NCI-H1694 (cell line): ENCODE measurements around the gene GFER.
"Not testable (repeated sequence)": the region's sequence is repeated elsewhere in the genome, so short reads cannot be mapped to it uniquely, and the experiment has no call there.

Experiments used
- DNase-seq: peaks from one replicate; lab custom pipeline; 2025; lab: John Stamatoyannopoulos, UW

The GFER gene

GRCh38 chr16:1983544-1984346, at the start of gene GFER:
Gene GFER (plus strand): TSS chr16:1984193. CDS start chr16:1984219, 26 bp downstream.
- DNase-seq: peak; percentile 48

DNA sequence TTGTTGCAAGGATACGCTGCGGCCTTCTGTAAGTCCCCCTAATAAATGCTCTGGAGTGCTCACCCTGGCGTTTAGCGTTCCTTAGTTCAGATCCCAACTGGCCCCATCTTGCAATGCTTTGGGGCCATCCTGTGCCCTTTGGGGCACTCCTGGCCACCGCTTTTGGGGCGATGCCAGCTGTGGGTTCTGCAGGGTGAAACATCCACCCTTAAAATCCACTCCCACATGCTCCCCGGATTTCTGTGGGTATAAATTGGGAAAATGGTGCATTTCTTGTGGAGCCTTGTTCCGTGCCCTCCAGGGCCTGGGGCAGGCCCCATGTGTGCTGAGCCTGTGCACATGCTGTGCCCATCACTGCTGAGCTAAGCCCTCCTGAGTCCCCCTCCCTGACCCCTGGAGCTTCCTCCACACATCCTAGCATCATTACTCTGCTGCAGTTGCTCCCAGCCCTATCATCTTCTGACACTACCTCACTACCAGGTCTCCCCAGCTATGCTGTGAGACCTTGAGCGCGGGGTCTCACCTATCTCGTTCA, 47.0 kb upstream of the GFER start:
- DNase-seq: no peak

- no peak for DNase-seq
Measured at GRCh38 chr16:1938316-1938715, 45.7 kb upstream of the GFER start.

GRCh38 chr16:1938910-1939309, 45.1 kb upstream of the GFER start:
- no peak for DNase-seq

DNA sequence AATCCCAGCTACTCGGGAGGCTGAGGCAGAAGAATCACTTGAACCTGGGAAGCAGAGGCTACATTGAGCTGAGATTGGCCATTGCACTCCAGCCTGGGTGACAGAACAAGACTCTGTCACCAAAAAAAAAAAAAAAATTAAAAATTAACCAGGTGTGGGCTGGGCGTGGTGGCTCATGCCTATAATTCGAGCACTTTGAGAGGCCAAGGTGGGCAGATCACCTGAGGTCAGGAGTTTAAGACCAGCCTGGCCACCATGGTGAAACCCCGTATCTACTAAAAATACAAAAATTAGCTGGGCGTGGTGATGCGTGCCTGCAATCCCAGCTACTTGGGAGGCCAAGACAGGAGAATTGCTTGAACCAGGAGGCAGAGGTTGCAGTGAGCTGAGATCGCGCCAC, 44.2 kb upstream of the GFER start:
- DNase-seq: not testable (repeated sequence)

- DNase-seq: no peak
Measured at GRCh38 chr16:1940273-1941161, 43.5 kb upstream of the GFER start.

GRCh38 chr16:1941162-1942046, 42.6 kb upstream of the GFER start:
- DNase-seq: no peak

DNA sequence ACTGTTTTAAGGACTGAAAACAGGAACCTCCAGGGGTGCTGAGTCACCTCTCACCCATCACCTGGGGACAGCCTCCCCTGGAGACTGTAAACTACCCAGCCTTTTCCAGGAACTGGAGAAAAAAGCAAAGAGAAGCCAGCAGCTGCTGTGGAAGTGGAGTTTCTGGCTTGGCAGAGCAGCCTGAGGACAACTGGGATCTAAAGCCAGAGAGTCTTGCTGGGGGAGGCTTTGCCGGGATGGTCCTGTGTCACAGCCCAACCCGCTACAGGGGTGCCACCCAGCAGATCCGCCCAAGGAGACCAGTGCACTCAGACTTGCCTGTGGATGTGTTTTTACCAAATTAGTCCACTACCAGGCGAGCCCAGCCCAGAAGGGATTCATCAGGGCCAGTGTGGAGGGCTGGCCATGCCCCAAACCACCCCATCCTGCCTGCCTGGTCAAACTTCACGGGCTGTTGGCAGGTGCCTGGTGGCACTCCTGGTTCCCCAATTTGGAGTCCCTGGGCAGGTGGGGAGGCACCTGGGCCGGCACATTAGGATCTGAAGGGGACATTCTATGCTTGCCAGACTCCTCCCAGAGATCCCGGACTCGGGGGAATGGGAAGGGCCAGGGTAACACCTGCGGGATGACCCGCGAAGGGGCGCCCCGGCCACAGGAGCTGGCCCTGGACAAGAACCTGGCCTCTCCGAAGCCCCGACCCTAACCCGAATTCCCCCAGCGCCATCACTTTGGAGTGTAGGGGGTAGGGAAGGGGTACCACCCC, 41.8 kb upstream of the GFER start:
- no peak for DNase-seq

GRCh38 chr16:1942810-1943726, 40.9 kb upstream of the GFER start, which contains the start of gene MSRB1:
Gene MSRB1 (minus strand): TSS chr16:1943199. CDS start chr16:1943156, 43 bp downstream.
- DNase-seq: peak; percentile 96

GRCh38 chr16:1944612-1945199, 39.3 kb upstream of the GFER start:
- no peak for DNase-seq

DNA sequence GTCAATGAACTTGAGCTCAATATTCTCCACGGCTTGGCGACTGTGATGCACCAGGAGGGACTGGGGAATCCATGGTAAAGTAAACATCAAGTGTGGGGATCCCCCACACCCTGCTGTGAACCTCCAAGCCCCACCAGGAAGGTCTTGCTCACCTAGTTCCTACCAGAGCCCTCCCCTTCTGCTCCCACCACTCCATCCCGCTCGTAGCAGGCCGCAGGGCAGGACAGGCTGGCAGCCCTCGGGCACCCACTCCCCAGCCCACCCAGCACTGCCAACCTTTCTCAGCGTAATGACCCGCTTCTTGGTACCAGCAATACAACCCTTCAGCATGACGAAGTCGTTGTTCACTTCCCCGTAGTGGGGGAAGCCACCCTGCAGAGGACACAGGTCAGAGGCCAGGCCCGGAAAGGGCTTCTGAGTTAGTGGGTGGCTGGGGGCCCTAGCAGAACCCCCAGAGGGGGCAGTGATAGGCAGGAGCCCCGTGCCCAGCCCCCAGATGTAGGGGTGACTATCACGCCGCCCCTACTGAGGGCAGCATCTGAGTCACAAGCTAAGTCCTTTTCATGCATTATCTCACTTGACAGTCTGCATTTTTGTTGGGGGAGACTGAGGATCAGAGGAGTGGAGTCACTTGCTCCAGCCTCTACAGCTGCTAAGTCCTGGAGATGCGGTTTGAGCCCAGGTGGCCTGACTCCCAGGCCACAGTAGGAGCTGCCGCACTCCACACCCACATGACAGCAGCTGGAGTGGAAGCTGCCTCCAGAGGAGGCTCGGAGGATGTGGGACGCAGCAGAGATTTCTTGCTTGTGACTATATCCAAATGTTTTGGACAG, 38.2 kb upstream of the GFER start:
- no peak for DNase-seq

DNA sequence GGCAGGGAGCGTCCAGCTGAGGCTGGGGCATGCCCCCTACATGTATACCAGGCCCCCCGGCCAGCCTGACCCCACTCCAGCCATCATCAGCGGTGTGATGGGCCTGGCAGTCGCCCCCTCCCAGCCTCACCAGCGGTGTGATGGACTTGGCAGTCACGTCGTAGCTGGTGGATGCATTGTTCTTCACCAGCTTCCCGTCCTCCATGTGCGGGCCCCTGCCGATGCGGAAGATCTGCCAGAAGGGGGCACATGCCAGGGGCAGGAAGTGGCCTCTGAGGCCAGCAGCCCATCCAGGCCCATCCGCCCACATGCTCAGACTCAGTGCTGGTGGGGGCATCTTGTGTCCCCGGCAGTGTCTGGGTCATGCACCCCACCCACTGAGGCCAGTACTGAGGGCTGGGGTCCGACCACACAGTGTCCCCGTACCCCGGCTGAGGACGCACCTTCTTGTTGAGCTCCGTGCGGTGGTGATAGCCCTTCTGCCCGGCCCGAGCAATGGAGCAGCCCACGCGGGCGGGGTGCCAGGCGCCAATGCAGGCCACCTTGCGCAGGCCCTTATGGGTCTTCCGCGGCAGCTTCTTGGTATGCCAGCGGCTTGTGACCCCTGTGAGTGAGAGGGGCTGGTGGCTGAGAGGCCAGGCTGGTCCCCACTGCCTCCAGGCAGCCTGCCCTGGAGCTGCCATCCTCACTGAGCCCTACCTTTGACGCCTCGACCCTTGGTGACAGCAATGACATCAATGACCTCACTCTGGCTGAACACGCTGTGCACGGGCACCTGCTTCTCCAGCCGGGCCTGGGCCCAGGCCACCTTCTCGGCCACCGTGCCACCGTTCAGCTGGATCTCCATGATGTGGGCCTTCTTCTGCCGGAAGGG, 37.3 kb upstream of the GFER start:
- no peak for DNase-seq

DNA sequence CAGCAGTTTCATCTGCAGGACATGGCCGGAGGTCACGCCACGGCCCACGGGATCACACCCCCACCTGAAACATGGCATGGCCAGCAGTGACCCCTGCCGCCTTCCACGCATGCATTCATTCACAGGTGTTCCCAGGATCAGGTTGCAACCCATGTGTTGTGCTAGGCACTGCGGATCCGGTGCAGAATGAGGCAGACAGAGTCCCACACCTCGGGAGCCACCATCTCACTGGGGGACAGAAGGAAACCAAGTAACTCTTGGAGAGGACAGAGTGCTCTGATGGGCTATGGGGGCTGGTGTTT, 36.7 kb upstream of the GFER start:
- no peak for DNase-seq

GRCh38 chr16:1949507-1949906, 34.5 kb upstream of the GFER start:
- DNase-seq: no peak

DNA sequence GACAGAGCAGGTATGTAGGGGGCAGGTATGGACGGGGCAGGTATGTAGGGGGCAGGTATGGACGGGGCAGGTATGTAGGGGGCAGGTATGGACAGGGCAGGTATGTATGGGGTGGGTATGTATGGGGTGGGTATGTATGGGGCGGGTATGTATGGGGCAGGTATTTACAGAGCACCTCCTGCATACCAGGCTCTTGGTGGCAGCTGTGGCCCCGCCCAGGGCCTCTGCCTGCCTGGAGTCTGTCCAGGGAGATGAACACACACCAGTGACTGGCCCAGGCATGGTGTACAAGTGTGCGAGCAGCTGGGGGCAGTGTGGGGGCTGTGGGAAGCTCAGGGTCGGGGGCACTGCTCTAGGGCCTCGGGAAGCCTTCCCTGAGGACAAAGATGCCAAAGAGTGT, 33.9 kb upstream of the GFER start:
- DNase-seq: no peak

DNA sequence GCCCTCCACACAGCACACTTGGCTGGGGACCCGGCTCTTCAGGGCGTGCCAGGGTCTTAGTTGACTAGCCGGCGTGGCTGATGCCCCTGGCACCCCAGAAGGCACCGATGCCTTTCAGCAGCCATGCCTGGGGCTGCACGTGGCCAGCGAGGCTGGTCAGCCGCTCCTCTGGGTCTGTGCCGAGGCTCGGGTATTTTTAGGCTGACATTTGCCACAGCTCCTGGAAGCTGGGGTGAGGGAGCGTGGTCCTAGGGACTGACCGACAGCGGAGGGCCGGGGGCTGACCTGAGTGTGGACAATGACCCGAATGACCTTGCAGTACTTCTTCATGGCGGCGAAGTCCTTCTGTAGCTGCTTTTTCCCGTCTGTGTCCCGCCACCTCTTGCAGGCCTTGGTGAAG, 33.4 kb upstream of the GFER start:
- DNase-seq: no peak

- no peak for DNase-seq
Measured at GRCh38 chr16:1953734-1954133, 30.3 kb upstream of the GFER start.
